Epithelial cell of umbilical artery (primary cell): ENCODE data around the gene JMJD4. TPM values are rescaled to one million over a fixed set of nuclear protein-coding genes. Genes with fewer than 3 reads are reported as not detected.

Experiments
- total RNA-seq: library from RNA; depleted of rRNA; stranded (reverse); fragments of >200 nt; gene quantifications from 2 replicates; pipeline ENCODE4 v1.2.3, GENCODE V29; 2014

JMJD4 gene
- 33.1 and 33.4 TPM in 2 replicates for total RNA-seq

GRCh38 chr1:227734856-227735538, at the start of gene JMJD4, which contains the start of gene SNAP47:
TSS of gene JMJD4 (minus strand) at chr1:227735302. CDS start at chr1:227735273, 29 bp downstream.
TSS of gene SNAP47 (plus strand) at chr1:227735435. CDS start at chr1:227747737, 12,302 bp downstream.

Other genes starting within 250 kb of the JMJD4 start
- gene ZNF678, start 171.7 kb downstream of the JMJD4 start, total RNA-seq, result 11.6 and 11.7 TPM in 2 replicates
- 45.6 and 51.6 TPM in 2 replicates for gene SNAP47, start 133 bp upstream of the JMJD4 start, total RNA-seq
- not detected in 2 replicates for gene PRSS38, start 80.4 kb upstream of the JMJD4 start, total RNA-seq
- 1.3 and 2.1 TPM in 2 replicates for gene WNT9A, start 212.6 kb upstream of the JMJD4 start, total RNA-seq